Stomach (tissue), 4 donors: ENCODE data around the gene ITPR2.

Experiments
- CTCF ChIP-seq, 7 experiments: fragments of 450-650 bp in 4 of 7; fragments of 200-600 bp in 3 of 7; sonication (generic) in 3 of 7; IDR thresholded peaks; one replicate each; pipeline ENCODE4 v1.5.1; 2016 to 2019; ENCODE audit warnings: antibody characterized with exemption in 7 of 7, control low read depth in 2 of 7, mild to moderate bottlenecking in 1 of 7
- POLR2A ChIP-seq, 4 donors: fragments of 450-650 bp; IDR thresholded peaks; one replicate each; pipeline ENCODE4 v1.6.1; 2016; ENCODE audit warnings: antibody characterized with exemption in 4 of 4, control low read depth in 2 of 4, mild to moderate bottlenecking in 1 of 4, moderate library complexity in 1 of 4

DNA sequence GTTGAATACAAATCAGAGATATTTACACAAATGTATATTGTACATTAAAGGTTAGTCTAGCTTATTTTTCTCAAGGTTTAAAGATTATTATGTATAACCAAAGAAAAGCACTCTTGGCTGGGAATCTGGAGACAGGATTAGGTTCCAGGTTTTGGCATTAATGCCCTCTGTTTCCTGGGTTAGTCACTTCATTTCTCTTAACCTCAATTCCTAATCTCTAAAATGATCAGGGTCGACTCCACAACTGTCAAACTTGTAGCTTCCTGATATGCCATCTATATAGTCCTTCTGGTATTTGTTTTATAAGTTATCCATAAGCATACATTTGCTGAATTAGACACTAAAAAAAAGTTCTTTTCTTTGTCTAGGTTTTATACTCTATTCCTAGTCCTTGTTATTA is 2.6 kb downstream of the ITPR2 start:
- TF ChIP-seq CTCF (IDR thresholded peaks at IDR 0.05) (no peak), POLR2A (IDR thresholded peaks at IDR 0.05) (no peak)
